K562 (cell line): ENCODE results near the gene ZDHHC5. TPM values are rescaled to one million over a fixed set of nuclear protein-coding genes. Genes with fewer than 3 reads are reported as not detected.

ENCODE experiments used
- BCOR ChIP-seq: fragments of 450-650 bp; IDR thresholded peaks from 2 replicates; pipeline ENCODE4 v1.6.1; 2016
- MEIS2 ChIP-seq: fragments of 450-650 bp; IDR thresholded peaks from 2 replicates; pipeline ENCODE4 v1.6.1; 2014; ENCODE audit warnings: mild to moderate bottlenecking; ENCODE audit not compliant: partially characterized antibody
- NR3C1 ChIP-seq: sonication (generic); formaldehyde crosslinking; IDR thresholded peaks from 2 replicates; pipeline ENCODE4 v1.8.1; 2022; ENCODE audit warnings: missing genetic modification reagents
- POLR2AphosphoS2 ChIP-seq: IDR thresholded peaks from 2 replicates; pipeline ENCODE4 v1.6.1; 2012; ENCODE audit warnings: low read length, improper control_type of control experiment
- PURB ChIP-seq: sonication (generic); formaldehyde crosslinking; IDR thresholded peaks from 2 replicates; pipeline ENCODE4 v1.9.0; 2021; ENCODE audit warnings: low read depth, mild to moderate bottlenecking, missing genetic modification reagents
- SMAD1 ChIP-seq: fragments of 150-350 bp; IDR thresholded peaks from 2 replicates; pipeline ENCODE4 v1.6.1; 2014; ENCODE audit warnings: low read length, low read depth; ENCODE audit not compliant: partially characterized antibody
- TBL1XR1 ChIP-seq, 2 experiments: IDR thresholded peaks; 2 replicates each; pipeline ENCODE4 v1.6.1; 2012; ENCODE audit warnings: improper control_type of control experiment in 2 of 2, low read length in 2 of 2, mild to moderate bottlenecking in 1 of 2
- THRAP3 ChIP-seq: fragments of 450-650 bp; IDR thresholded peaks from 2 replicates; pipeline ENCODE4 v1.6.1; 2016; ENCODE audit warnings: mild to moderate bottlenecking, inconsistent platforms, borderline replicate concordance
- ZNF12 ChIP-seq: sonication (generic); formaldehyde crosslinking; IDR thresholded peaks from 2 replicates; pipeline ENCODE4 v1.4.0; 2020; ENCODE audit warnings: mild to moderate bottlenecking, missing genetic modification reagents
- polyA plus RNA-seq, 8 experiments: library from polyadenylated mRNA; depleted of rRNA in 4 of 8; stranded (reverse) in 5 of 8; unstranded in 3 of 8; fragments of >200 nt; fragmentation: Nextera tagmentation in 2 of 8; fragmentation: Illumina TruSeq in 1 of 8; extraction: Ambion mirVana in 2 of 8; extraction: Trizol in 1 of 8; gene quantifications; 2 replicates each; pipeline versions ENCODE4 v1.2.1 to v1.2.3, GENCODE V29; 2011 to 2014; ENCODE audit warnings: inconsistent platforms in 1 of 8, missing spikeins in 1 of 8
- total RNA-seq, 7 experiments: library from RNA; depleted of rRNA in 6 of 7; stranded (reverse); fragments of >200 nt in 6 of 7; fragmentation: Illumina TruSeq in 2 of 7; extraction: Trizol in 2 of 7; gene quantifications; 2 replicates each; pipeline versions ENCODE4 v1.2.1 to v1.2.3, GENCODE V29; 2011 to 2021; ENCODE audit warnings: low replicate concordance in 1 of 7
- TF ChIP-seq, protein P1 (sequence below): fragments of 250-450 bp; sonication (Bioruptor Pico); IDR thresholded peaks from 2 replicates; pipeline ENCODE4 v1.9.0; 2021; ENCODE audit warnings: mild to moderate bottlenecking, inconsistent platforms
- TF ChIP-seq, protein P2 (sequence below): fragments of 450-650 bp; IDR thresholded peaks from 2 replicates; pipeline ENCODE4 v1.7.1; 2018; ENCODE audit warnings: mild to moderate bottlenecking, low read depth; ENCODE audit not compliant: partially characterized antibody
- TF ChIP-seq, protein P3 (sequence below): fragments of 150-350 bp; IDR thresholded peaks from 2 replicates; pipeline ENCODE4 v1.6.1; 2014; ENCODE audit warnings: low read depth, mild to moderate bottlenecking, low read length, borderline replicate concordance
- TF ChIP-seq, protein P4 (sequence below): fragments of 250-450 bp; sonication (Bioruptor Pico); IDR thresholded peaks from 2 replicates; pipeline ENCODE4 v1.8.0; 2021; ENCODE audit warnings: mild to moderate bottlenecking, moderate library complexity
- TF ChIP-seq, protein P5 (sequence below): sonication (generic); formaldehyde crosslinking; IDR thresholded peaks from 2 replicates; pipeline ENCODE4 v1.8.1; 2022; ENCODE audit warnings: missing genetic modification reagents

ZDHHC5 gene
- total and polyA plus RNA-seq, 9 of the 15 experiments (the other 6 are each of a cell fraction or from before 2014, with no cell fraction given): 3.8 to 64.2 (median 35.9) TPM

DNA sequence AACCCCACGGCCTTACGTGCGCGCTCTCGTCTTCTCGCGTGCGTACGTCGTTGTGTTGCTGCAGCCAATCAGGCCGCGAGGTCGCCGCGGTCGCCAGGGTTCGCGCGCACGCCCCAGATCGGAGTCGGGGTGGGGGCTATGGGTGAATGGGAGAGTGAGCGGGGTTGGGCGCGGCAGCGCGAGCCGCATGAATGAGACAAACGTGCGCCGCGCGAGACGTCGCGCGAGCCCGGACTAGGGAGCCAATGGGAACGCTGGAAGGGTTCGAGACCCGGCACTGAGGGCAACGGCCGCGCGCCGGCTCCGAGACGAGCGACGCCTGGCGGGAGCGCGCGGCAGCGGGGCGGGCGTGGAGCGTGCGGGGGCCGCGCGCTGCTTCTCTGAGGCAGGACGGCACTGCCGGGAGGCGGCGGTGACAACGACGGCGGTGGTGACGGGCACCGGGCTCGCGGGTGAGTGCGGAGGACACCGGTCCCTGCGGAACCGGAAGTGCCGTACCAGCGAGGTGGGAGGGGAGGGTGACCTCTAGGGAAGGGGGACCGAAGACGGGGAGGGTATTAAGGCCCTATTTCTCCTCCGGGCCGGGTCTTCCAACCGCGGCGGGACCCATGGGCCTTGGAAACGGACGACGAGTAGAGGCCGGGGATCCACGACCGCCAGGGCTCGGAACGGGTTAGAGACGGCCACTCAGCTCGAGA, at the start of gene ZDHHC5 (continued):
- TF ChIP-seq, protein P1, sequence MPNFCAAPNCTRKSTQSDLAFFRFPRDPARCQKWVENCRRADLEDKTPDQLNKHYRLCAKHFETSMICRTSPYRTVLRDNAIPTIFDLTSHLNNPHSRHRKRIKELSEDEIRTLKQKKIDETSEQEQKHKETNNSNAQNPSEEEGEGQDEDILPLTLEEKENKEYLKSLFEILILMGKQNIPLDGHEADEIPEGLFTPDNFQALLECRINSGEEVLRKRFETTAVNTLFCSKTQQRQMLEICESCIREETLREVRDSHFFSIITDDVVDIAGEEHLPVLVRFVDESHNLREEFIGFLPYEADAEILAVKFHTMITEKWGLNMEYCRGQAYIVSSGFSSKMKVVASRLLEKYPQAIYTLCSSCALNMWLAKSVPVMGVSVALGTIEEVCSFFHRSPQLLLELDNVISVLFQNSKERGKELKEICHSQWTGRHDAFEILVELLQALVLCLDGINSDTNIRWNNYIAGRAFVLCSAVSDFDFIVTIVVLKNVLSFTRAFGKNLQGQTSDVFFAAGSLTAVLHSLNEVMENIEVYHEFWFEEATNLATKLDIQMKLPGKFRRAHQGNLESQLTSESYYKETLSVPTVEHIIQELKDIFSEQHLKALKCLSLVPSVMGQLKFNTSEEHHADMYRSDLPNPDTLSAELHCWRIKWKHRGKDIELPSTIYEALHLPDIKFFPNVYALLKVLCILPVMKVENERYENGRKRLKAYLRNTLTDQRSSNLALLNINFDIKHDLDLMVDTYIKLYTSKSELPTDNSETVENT (CRISPR knock-in tag): peak; percentile 90; the same call in 1 of the 2 replicates
- TF ChIP-seq NR3C1 (CRISPR knock-in tag) (0 out of 2 replicates have a peak, but pooled peaks have one; percentile 49), TBL1XR1 (IDR thresholded peaks at IDR 0.05; ENCODE audit: low read length in 2 of 2) (0 out of 4 replicates have a peak, but pooled peaks of 1 of the 2 experiments have one; percentile 16), BCOR (no peak), POLR2AphosphoS2 (no peak), SMAD1 (no peak), MEIS2 (peak; percentile 55), THRAP3 (no peak), PURB (CRISPR knock-in tag) (no peak), ZNF12 (CRISPR knock-in tag) (0 out of 2 replicates have a peak, but pooled peaks have one; percentile 46)
- TF ChIP-seq, protein P2, sequence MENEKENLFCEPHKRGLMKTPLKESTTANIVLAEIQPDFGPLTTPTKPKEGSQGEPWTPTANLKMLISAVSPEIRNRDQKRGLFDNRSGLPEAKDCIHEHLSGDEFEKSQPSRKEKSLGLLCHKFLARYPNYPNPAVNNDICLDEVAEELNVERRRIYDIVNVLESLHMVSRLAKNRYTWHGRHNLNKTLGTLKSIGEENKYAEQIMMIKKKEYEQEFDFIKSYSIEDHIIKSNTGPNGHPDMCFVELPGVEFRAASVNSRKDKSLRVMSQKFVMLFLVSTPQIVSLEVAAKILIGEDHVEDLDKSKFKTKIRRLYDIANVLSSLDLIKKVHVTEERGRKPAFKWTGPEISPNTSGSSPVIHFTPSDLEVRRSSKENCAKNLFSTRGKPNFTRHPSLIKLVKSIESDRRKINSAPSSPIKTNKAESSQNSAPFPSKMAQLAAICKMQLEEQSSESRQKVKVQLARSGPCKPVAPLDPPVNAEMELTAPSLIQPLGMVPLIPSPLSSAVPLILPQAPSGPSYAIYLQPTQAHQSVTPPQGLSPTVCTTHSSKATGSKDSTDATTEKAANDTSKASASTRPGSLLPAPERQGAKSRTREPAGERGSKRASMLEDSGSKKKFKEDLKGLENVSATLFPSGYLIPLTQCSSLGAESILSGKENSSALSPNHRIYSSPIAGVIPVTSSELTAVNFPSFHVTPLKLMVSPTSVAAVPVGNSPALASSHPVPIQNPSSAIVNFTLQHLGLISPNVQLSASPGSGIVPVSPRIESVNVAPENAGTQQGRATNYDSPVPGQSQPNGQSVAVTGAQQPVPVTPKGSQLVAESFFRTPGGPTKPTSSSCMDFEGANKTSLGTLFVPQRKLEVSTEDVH: no peak
- TF ChIP-seq, protein P3, sequence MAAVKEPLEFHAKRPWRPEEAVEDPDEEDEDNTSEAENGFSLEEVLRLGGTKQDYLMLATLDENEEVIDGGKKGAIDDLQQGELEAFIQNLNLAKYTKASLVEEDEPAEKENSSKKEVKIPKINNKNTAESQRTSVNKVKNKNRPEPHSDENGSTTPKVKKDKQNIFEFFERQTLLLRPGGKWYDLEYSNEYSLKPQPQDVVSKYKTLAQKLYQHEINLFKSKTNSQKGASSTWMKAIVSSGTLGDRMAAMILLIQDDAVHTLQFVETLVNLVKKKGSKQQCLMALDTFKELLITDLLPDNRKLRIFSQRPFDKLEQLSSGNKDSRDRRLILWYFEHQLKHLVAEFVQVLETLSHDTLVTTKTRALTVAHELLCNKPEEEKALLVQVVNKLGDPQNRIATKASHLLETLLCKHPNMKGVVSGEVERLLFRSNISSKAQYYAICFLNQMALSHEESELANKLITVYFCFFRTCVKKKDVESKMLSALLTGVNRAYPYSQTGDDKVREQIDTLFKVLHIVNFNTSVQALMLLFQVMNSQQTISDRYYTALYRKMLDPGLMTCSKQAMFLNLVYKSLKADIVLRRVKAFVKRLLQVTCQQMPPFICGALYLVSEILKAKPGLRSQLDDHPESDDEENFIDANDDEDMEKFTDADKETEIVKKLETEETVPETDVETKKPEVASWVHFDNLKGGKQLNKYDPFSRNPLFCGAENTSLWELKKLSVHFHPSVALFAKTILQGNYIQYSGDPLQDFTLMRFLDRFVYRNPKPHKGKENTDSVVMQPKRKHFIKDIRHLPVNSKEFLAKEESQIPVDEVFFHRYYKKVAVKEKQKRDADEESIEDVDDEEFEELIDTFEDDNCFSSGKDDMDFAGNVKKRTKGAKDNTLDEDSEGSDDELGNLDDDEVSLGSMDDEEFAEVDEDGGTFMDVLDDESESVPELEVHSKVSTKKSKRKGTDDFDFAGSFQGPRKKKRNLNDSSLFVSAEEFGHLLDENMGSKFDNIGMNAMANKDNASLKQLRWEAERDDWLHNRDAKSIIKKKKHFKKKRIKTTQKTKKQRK: no peak
- TF ChIP-seq, protein P4, sequence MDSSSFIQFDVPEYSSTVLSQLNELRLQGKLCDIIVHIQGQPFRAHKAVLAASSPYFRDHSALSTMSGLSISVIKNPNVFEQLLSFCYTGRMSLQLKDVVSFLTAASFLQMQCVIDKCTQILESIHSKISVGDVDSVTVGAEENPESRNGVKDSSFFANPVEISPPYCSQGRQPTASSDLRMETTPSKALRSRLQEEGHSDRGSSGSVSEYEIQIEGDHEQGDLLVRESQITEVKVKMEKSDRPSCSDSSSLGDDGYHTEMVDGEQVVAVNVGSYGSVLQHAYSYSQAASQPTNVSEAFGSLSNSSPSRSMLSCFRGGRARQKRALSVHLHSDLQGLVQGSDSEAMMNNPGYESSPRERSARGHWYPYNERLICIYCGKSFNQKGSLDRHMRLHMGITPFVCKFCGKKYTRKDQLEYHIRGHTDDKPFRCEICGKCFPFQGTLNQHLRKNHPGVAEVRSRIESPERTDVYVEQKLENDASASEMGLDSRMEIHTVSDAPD (CRISPR knock-in tag): no peak
- TF ChIP-seq, protein P5, sequence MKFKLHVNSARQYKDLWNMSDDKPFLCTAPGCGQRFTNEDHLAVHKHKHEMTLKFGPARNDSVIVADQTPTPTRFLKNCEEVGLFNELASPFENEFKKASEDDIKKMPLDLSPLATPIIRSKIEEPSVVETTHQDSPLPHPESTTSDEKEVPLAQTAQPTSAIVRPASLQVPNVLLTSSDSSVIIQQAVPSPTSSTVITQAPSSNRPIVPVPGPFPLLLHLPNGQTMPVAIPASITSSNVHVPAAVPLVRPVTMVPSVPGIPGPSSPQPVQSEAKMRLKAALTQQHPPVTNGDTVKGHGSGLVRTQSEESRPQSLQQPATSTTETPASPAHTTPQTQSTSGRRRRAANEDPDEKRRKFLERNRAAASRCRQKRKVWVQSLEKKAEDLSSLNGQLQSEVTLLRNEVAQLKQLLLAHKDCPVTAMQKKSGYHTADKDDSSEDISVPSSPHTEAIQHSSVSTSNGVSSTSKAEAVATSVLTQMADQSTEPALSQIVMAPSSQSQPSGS (CRISPR knock-in tag): no peak
